H9 (cell line): ENCODE data around the gene DCAF17. TPM values are rescaled to one million over a fixed set of nuclear protein-coding genes. Genes with fewer than 3 reads are reported as not detected.

ENCODE experiments used
- DNase-seq: peaks from one replicate; pipeline ENCODE4 v3.0.0-alpha.2; 2017
- H2AFZ ChIP-seq: one replicate; pipeline ENCODE4 v1.6.1; 2013; ENCODE audit warnings: mild to moderate bottlenecking, low read length, control low read depth, moderate library complexity
- H2AK5ac ChIP-seq: 2 replicates; pipeline ENCODE4 v1.6.1; 2013; ENCODE audit warnings: low read length, control low read depth, mixed read lengths; ENCODE audit not compliant: insufficient read length
- H2BK120ac ChIP-seq: one replicate; pipeline ENCODE4 v1.6.1; 2013; ENCODE audit warnings: low read depth, mild to moderate bottlenecking, low read length, control low read depth, inconsistent platforms; ENCODE audit not compliant: poor library complexity, severe bottlenecking
- H2BK12ac ChIP-seq: 2 replicates; pipeline ENCODE4 v1.6.1; 2013; ENCODE audit warnings: low read length, control low read depth, mixed read lengths, low read depth; ENCODE audit not compliant: insufficient read length
- H2BK15ac ChIP-seq: 2 replicates; pipeline ENCODE4 v1.6.1; 2013; ENCODE audit warnings: low read depth, low read length, control low read depth
- H2BK20ac ChIP-seq: one replicate; pipeline ENCODE4 v1.6.1; 2013; ENCODE audit warnings: low read depth, mild to moderate bottlenecking, low read length, control low read depth, inconsistent platforms; ENCODE audit not compliant: poor library complexity, severe bottlenecking
- H2BK5ac ChIP-seq: 2 replicates; pipeline ENCODE4 v1.6.1; 2013; ENCODE audit warnings: low read length, control low read depth, mixed read lengths; ENCODE audit not compliant: insufficient read length
- H3K14ac ChIP-seq: 2 replicates; pipeline ENCODE4 v1.6.1; 2013; ENCODE audit warnings: low read length, control low read depth; ENCODE audit not compliant: insufficient read depth
- H3K18ac ChIP-seq: 2 replicates; pipeline ENCODE4 v1.6.1; 2013; ENCODE audit warnings: low read depth, mild to moderate bottlenecking, mixed read lengths, low read length, control low read depth; ENCODE audit not compliant: insufficient read length
- H3K23ac ChIP-seq: 2 replicates; pipeline ENCODE4 v1.6.1; 2013; ENCODE audit warnings: low read length, control low read depth, mixed read lengths, low read depth; ENCODE audit not compliant: insufficient read length
- H3K23me2 ChIP-seq: 2 replicates; pipeline ENCODE4 v1.6.1; 2013; ENCODE audit warnings: low read depth, mild to moderate bottlenecking, mixed read lengths, low read length, control low read depth; ENCODE audit not compliant: insufficient read length, poor library complexity, severe bottlenecking
- H3K27ac ChIP-seq: 2 replicates; pipeline ENCODE4 v1.5.1; 2013; ENCODE audit warnings: low read length, control low read depth, mixed read lengths, low read depth; ENCODE audit not compliant: insufficient read length
- H3K27me3 ChIP-seq: 2 replicates; pipeline ENCODE4 v1.6.1; 2013; ENCODE audit warnings: low read length, control low read depth, inconsistent platforms; ENCODE audit not compliant: insufficient read depth
- H3K4ac ChIP-seq: 2 replicates; pipeline ENCODE4 v1.6.1; 2013; ENCODE audit warnings: low read depth, mild to moderate bottlenecking, control low read depth, inconsistent platforms, low read length, moderate library complexity
- H3K4me1 ChIP-seq: 2 replicates; pipeline ENCODE4 v1.6.1; 2013; ENCODE audit warnings: low read length, control low read depth, inconsistent platforms; ENCODE audit not compliant: insufficient read depth
- H3K4me2 ChIP-seq: 2 replicates; pipeline ENCODE4 v1.6.1; 2013; ENCODE audit warnings: low read length, control low read depth, mixed read lengths; ENCODE audit not compliant: insufficient read length, insufficient read depth
- H3K56ac ChIP-seq: 2 replicates; pipeline ENCODE4 v1.6.1; 2013; ENCODE audit warnings: low read depth, mild to moderate bottlenecking, mixed read lengths, low read length, control low read depth; ENCODE audit not compliant: insufficient read length
- H3K79me1 ChIP-seq: 2 replicates; pipeline ENCODE4 v1.6.1; 2013; ENCODE audit warnings: low read depth, mild to moderate bottlenecking, moderate library complexity, low read length, control low read depth, inconsistent platforms; ENCODE audit not compliant: insufficient read depth, poor library complexity, severe bottlenecking
- H3K79me2 ChIP-seq: 2 replicates; pipeline ENCODE4 v1.6.1; 2013; ENCODE audit warnings: low read length, control low read depth, inconsistent platforms; ENCODE audit not compliant: insufficient read depth
- H3K9ac ChIP-seq: 2 replicates; pipeline ENCODE4 v1.6.1; 2013; ENCODE audit warnings: low read length, control low read depth, mixed read lengths; ENCODE audit not compliant: insufficient read length; ENCODE audit errors: extremely low read depth
- H3K9me3 ChIP-seq: one replicate; pipeline ENCODE4 v1.6.1; 2013; ENCODE audit warnings: low read depth, low read length, inconsistent platforms; ENCODE audit not compliant: control insufficient read depth
- H3T11ph ChIP-seq: one replicate; pipeline ENCODE4 v1.6.1; 2013; ENCODE audit warnings: mild to moderate bottlenecking, low read length, control low read depth, inconsistent platforms
- H4K20me1 ChIP-seq: one replicate; pipeline ENCODE4 v1.6.1; 2013; ENCODE audit not compliant: control insufficient read depth, insufficient read length, insufficient read depth
- H4K5ac ChIP-seq: 2 replicates; pipeline ENCODE4 v1.6.1; 2013; ENCODE audit warnings: low read depth, mild to moderate bottlenecking, mixed read lengths, low read length, control low read depth; ENCODE audit not compliant: insufficient read length
- H4K8ac ChIP-seq: replicated peaks from 2 replicates; pipeline ENCODE4 v1.6.1; 2013; ENCODE audit warnings: low read length, control low read depth, mixed read lengths, low read depth; ENCODE audit not compliant: insufficient read length
- H4K91ac ChIP-seq: 2 replicates; pipeline ENCODE4 v1.6.1; 2013; ENCODE audit warnings: low read depth, mild to moderate bottlenecking, moderate library complexity, mixed read lengths, low read length, control low read depth; ENCODE audit not compliant: insufficient read length
- H3K27ac Mint-ChIP-seq, 3 experiments: 2 replicates in 2 of 3; 3 replicates in 1 of 3; pipeline ENCODE4 v1.8.0; 2020 to 2021; ENCODE audit warnings: mixed read lengths in 3 of 3, mild to moderate bottlenecking in 1 of 3, moderate library complexity in 1 of 3
- H3K27me3 Mint-ChIP-seq: 2 replicates; pipeline ENCODE4 v1.8.0; 2021; ENCODE audit warnings: low read depth, mild to moderate bottlenecking, moderate library complexity, mixed read lengths
- H3K36me3 Mint-ChIP-seq, 3 experiments: 2 replicates in 2 of 3; 3 replicates in 1 of 3; pipeline ENCODE4 v1.8.0; 2020 to 2021; ENCODE audit warnings: low read depth in 3 of 3, mixed read lengths in 3 of 3; ENCODE audit not compliant: insufficient read depth in 1 of 3
- H3K4me1 Mint-ChIP-seq, 2 experiments: 2 replicates each; pipeline ENCODE4 v1.8.0; 2020; ENCODE audit warnings: mixed read lengths in 2 of 2
- H3K4me3 Mint-ChIP-seq, 2 experiments: 2 replicates in 1 of 2; 3 replicates in 1 of 2; pipeline ENCODE4 v1.8.0; 2020 to 2021; ENCODE audit warnings: mild to moderate bottlenecking in 2 of 2, mixed read lengths in 2 of 2, moderate library complexity in 1 of 2
- H3K9me3 Mint-ChIP-seq, 2 experiments: 2 replicates in 1 of 2; 3 replicates in 1 of 2; pipeline ENCODE4 v1.8.0; 2020; ENCODE audit warnings: mild to moderate bottlenecking in 2 of 2, mixed read lengths in 2 of 2, moderate library complexity in 1 of 2
- WGBS: extraction: QIAGEN DNeasy Blood & Tissue Kit; methylation state at CpG from one replicate; pipeline ENCODE4 v1.1.7; 2013; ENCODE audit warnings: missing lambda C conversion rate, low lambda C conversion rate, mixed read lengths; ENCODE audit not compliant: insufficient read length; ENCODE audit errors: extremely low coverage; 5-methylcytosine and 5-hydroxymethylcytosine counted together
- total RNA-seq: library from RNA; stranded (reverse); gene quantifications from 2 replicates; pipeline ENCODE4 v1.2.1, GENCODE V29; 2021
- TF ChIP-seq, protein P1 (sequence below): fragments of 200-600 bp; sonication (generic); conservative IDR thresholded peaks from 3 replicates; pipeline ENCODE4 v1.8.0; 2021; ENCODE audit warnings: antibody characterized with exemption, mild to moderate bottlenecking

Gene DCAF17
- total RNA-seq, 1 experiment from 2014 or later = 28.1 TPM

DNA sequence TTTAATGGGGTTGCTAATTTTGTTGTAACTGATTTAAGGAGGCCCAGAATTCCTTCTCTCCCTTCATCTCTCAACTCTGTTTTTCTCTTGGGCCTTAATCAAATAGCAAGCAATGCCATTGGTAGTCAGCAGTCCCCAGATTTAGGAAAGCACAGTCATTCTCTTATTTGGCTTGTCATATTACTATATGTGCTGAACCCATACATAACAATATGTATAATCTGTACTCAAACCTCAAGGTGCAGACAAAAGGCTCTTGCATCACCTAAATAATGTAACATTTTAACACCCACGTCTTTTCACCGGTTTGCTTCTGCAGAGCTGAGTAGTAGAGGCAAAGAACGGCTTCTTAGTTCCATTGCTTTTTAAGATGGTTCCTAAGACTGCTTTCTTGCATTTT, 33.6 kb upstream of the DCAF17 start:
- H2BK12ac ChIP-seq = no peak overlapping the region
- WGBS = no CpG with 5 or more reads among the region's 3 CpGs
- no peak overlapping the region for H3K9ac ChIP-seq
- H4K8ac ChIP-seq = no peak overlapping the region
- peaks cover 24 to 28% of the 10 kb centered on the region in 2 experiments for H3K4me1 Mint-ChIP-seq
- no peak overlapping the region for H3K4me3 Mint-ChIP-seq
- H3K18ac ChIP-seq = no peak overlapping the region
- H3K36me3 Mint-ChIP-seq = peaks cover 26 to 32% (median 30%) of the 10 kb centered on the region in 3 experiments
- H3T11ph ChIP-seq = no peak overlapping the region
- no peak overlapping the region for H2BK15ac ChIP-seq
- no peak for DNase-seq
- no peak overlapping the region for H2BK20ac ChIP-seq
- H3K27ac Mint-ChIP-seq = peak overlapping the region in 2 of 3 experiments; percentile 21 to 65; a peak in 3 of 7 replicates
- TF ChIP-seq, protein P1, sequence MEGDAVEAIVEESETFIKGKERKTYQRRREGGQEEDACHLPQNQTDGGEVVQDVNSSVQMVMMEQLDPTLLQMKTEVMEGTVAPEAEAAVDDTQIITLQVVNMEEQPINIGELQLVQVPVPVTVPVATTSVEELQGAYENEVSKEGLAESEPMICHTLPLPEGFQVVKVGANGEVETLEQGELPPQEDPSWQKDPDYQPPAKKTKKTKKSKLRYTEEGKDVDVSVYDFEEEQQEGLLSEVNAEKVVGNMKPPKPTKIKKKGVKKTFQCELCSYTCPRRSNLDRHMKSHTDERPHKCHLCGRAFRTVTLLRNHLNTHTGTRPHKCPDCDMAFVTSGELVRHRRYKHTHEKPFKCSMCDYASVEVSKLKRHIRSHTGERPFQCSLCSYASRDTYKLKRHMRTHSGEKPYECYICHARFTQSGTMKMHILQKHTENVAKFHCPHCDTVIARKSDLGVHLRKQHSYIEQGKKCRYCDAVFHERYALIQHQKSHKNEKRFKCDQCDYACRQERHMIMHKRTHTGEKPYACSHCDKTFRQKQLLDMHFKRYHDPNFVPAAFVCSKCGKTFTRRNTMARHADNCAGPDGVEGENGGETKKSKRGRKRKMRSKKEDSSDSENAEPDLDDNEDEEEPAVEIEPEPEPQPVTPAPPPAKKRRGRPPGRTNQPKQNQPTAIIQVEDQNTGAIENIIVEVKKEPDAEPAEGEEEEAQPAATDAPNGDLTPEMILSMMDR = no peak
- no peaks in the 10 kb centered on the region for H3K27me3 ChIP-seq
- no peaks in the 10 kb centered on the region for H3K27me3 Mint-ChIP-seq
- H3K4ac ChIP-seq = no peak overlapping the region
- no peak overlapping the region for H2BK120ac ChIP-seq
- H3K9me3 Mint-ChIP-seq = peaks cover 7 to 13% of the 10 kb centered on the region in 2 experiments
- peaks cover 6% of the 10 kb centered on the region; the same call in 1 of the 2 replicates for H3K79me2 ChIP-seq
- H3K4me1 ChIP-seq = peaks cover 3% of the 10 kb centered on the region
- H3K56ac ChIP-seq = no peak overlapping the region
- no peaks in the 10 kb centered on the region for H4K20me1 ChIP-seq
- H3K79me1 ChIP-seq = peaks cover 3% of the 10 kb centered on the region
- no peak overlapping the region for H4K91ac ChIP-seq
- H3K27ac ChIP-seq = no peak overlapping the region
- no peak overlapping the region for H2BK5ac ChIP-seq
- H4K5ac ChIP-seq = no peak overlapping the region
- H2AK5ac ChIP-seq = no peak overlapping the region
- no peaks in the 10 kb centered on the region for H3K9me3 ChIP-seq
- no peak overlapping the region for H3K4me2 ChIP-seq
- H3K14ac ChIP-seq = no peak overlapping the region
- no peak overlapping the region for H2AFZ ChIP-seq
- H3K23ac ChIP-seq = no peak overlapping the region
- H3K23me2 ChIP-seq = no peaks in the 10 kb centered on the region
